CD4-positive, alpha-beta T cell treated with Interleukin-2 at 100 ng/mL for 4 hours (primary cell): ENCODE measurements around the gene BRD9.
"Not testable (repeated sequence)": the region's sequence is repeated elsewhere in the genome, so short reads cannot be mapped to it uniquely, and the experiment has no call there.

Experiments used
- DNase-seq: peaks from one replicate; pipeline ENCODE4 v3.0.0-alpha.2; 2020; ENCODE audit warnings: low spot score

Gene BRD9

DNA sequence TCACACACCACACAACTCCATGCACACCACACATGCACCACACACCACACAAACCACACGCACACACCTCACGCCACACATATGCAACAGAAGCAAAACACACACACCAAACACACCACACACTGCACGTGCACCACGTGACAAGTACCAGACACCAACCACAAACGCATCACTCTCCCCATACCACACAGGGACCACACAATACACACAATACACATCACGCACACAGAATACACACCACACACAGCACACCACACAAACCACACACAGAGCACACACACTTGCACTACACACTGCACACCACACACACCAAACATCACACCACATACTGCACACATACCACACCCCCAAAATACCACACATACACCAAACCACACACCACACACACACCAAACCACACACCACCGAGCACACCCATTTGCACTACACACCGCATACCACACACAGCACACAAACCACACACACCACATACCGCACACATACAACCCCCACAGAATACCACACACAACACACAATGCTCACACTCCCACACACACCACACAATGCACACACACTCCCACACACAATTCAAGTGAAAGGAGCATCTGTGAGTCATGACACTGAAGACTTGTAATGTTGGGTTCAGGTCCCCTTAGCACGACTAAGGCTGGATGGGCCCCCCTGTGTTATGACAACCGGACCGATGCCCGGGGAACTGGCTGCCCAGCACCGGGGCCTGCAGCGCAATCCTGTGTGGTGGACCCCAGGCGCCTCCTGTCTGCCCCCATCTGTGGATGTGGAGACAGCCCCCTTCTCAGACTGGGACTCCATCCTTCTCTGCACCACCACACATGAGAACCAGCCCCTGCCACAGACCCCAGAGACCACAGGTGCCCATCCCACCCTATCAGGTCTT is 35.8 kb downstream of the BRD9 start:
- no peak for DNase-seq

DNA sequence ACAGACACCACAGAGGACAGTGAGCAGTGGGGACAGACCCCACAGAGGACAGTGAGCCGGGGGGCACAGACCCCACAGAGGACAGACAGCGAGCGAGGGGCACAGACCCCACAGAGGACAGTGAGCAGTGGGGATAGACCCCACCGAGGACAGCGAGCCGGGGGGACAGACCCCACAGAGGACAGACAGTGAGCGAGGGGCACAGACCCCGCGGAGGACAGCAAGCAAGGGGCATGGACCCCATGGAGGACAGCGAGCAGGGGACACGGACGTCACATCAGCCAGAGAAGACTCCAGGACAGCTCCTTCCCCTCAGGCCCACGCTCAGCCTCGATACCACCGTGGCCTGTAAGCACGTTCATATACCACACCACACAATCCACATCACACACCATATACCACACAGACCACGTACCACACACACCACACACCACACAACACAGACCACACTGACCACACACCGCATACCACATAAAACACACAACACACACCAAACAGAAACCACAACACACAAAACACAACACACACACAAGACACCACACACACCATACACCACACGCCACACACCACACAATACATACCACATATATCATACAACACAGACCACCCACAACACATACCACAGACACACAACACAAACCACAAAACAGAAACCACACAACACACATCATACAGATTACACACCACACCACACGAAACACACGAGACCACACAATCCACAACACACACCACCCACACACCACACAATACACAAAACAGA is 36.6 kb downstream of the BRD9 start:
- no peak for DNase-seq

DNA sequence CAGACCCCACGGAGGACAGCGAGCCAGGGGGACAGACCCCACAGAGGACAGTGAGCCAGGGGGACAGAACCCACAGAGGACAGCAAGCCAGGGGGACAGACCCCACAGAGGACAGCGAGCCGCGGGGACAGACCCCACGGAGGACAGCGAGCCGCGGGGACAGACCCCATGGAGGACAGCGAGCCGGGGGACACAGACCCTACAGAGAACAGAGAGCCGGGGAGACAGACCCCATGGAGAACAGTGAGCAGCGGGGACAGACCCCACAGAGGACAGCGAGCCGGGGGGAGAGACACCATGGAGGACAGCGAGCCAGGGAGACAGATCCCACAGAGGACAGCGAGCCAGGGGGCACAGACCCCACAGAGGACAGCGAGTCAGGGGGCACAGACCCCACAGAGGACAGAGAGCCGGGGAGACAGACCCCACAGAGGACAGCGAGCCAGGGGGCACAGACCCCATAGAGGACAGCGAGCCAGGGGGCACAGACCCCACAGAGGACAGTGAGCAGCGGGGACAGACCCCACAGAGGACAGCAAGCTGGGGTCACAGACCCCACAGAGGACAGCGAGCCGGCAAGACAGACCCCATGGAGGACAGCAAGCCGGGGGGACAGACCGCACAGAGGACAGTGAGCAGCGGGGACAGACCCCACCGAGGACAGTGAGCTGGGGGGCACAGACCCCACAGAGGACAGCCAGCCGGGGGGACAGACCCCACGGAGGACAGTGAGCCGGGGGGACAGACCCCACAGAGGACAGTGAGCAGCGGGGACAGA is 37.4 kb downstream of the BRD9 start:
- no peak for DNase-seq

DNA sequence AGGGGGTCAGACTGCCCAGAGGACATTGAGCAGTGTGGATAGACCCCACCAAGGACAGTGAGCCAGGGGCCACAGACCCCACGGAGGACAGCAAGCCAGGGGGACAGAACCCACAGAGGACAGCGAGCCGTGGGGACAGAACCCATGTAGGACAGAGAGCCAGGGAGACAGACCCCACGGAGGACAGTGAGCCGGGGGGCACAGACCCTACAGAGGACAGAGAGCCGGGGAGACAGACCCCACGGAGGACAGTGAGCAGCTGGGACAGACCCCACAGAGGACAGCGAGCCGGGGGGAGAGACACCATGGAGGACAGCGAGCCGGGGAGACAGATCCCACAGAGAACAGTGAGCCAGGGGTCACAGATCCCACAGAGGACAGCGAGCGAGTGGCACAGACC is 38.4 kb downstream of the BRD9 start:
- no peak for DNase-seq

DNA sequence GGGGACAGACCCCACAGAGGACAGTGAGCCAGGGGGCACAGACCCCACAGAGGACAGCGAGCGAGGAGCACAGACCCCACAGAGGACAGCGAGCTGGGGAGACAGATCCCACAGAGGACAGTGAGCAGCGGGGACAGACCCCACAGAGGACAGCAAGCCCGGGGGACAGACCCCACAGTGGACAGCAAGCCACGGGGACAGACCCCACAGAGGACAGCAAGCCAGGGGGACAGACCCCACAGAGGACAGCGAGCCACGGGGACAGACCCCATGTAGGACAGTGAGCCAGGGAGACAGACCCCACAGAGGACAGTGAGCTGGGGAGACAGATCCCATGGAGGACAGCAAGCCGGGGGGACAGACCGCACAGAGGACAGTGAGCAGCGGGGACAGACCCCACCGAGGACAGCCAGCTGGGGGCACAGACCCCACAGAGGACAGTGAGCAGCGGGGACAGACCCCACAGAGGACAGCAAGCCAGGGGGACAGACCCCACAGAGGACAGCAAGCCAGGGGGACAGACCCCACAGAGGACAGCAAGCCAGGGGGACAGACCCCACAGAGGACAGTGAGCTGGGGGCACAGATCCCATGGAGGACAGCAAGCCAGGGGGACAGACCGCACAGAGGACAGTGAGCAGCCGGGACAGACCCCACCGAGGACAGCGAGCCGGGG is 39.0 kb downstream of the BRD9 start:
- not testable (repeated sequence) for DNase-seq

DNA sequence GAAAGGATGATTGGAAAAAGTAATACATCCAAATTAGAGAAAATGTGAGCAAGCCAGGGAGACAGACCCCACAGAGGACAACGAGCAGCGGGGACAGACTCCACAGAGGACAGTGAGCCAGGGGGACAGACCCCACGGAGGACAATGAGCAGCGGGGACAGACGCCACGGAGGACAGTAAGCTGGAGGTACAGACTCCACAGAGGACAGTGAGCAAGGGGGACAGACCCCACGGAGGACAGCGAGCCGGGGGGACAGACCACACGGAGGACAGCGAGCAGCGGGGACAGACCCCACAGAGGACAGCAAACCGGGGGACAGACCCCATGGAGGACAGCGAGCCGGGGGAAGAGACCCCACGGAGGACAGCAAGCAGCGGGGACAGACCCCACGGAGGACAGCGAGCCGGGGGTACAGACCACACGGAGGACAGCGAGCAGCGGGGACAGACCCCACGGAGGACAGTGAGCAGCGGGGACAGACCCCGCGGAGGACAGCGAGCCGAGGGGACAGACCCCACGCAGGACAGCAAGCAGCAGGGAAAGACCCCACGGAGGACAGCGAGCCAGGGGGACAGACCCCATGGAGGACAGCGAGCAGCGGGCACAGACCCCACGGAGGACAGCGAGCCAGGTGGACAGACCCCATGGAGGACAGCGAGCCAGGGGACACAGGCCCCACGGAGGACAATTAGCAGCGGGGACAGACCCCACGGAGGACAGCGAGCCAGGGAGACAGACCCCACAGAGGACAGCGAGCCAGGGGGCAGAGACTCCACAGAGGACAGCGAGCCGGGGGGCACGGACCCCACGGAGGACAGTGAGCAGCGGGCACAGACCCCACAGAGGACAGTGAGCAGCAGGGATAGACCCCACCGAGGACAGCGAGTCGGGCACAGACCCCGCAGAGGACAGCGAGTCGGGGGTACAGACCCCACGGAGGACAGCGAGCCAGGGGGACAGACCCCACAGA is 39.9 kb downstream of the BRD9 start:
- DNase-seq = no peak

DNA sequence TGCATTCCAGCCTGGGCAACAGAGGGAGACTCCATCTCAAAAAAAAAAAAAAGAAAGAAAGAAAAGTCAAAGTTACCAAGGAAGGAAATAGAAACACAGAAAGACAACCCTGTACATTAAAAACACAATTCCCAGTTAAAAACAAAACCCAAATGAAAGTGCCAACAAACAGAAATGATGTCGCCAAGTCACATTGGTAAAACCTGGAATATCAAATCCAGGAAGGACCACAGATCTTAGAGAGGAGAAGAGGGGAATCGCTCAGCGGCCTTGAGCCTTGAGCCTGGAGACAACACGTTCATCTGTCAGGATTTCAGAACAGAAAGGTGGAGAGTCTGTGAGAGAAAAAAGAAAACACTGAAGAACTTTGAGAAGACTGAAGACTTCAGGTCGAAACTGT is 40.6 kb downstream of the BRD9 start:
- no peak for DNase-seq

DNA sequence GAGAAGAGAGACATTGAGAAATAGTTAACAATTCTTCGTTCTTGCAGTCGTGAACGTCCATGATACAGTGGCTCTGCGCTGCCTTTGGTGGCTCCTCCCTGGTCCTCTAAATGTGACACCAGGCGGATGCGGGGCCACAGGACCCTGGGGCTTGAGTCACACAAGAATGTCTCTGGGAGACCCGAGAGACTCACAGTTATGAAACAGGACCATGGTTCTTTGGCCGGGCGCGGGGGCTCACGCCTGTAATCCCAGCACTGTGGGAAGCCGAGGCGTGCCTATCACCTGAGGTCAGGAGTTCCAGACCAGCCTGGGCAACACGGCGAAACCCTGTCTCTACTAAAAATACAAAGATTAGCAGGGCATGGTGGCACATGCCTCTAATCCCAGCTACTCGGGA is 41.0 kb downstream of the BRD9 start:
- DNase-seq = no peak

DNA sequence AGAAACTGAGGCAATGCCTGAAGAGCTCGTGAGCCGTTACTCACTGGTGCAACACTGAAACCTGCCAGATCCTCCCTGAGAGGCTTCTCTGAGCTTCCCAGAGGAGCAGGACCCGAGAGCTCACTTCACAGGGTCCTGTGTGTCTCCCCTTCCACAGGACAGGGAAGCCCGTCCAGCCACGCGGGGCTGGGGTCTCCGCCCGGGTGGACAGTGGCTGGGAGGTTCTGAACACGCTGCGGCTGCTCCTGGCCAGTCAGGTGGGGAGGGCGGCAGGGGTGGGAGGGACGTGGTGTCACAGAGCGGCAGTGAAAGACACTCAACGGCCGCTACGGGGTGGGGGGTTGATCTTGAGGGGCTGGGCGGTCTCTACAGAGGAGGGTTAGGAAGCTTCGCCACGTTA is 41.5 kb downstream of the BRD9 start:
- DNase-seq = no peak

DNA sequence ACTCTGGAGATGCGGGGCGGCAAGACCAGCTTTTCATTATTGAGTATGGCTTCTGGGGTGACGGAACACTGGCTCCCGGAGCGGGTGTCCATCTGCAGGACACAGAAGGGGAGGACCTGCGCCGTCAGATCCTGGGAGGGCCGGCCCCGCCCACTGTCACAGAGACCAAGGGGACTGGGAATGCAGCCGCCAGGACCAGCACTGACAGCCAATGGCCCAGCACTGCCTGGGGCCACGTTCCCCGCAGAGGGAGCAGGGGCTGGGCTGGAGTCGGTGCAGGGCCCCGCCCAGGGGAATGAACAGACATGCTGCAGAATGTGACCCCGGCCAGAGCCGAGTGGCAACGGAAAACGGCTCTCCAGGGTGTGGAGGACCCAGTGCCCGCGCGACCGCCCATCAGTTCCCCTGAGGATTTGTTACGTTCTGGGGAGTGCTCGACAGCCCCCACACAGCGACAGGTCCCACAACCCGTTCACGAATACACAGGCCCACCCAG is 42.0 kb downstream of the BRD9 start, which contains the start of gene ZDHHC11:
Gene ZDHHC11 (minus strand): TSS at position 476 of the 496 bp plus-strand sequence. CDS start 384 bp downstream, at position 92.
- no peak for DNase-seq

DNA sequence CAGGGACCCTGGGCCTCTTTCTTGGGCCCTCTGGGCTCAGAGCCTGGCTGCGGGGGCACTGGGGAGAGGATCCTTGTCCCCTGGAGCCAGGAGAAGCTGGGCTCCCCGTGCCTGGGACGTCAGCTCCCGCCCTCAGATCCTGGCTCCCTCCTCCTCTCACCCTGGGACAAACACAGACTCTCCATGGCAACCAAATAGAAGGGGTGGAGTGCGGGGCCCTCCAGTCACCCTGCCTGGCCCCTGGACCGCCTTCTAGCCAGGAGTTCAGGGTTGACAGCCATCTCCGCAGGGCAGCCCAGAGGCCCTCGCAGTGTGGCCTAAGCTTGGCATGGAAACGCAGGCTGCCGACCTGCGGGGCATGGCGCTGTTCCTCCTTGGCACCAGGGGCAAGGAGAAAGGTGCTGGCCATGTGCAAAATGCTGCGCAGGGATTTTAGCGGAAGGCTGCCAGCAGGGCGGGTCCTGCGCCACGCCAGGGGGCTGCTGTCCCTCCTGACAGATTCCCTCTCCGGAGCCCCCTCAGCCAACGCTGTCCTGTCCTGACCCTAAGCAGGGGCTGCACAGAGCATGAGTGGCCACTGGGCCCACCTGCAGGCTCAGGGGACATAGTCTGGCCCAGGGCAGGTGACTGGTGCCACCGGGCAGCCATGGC is 42.8 kb downstream of the BRD9 start:
- DNase-seq = peak; percentile 30

DNA sequence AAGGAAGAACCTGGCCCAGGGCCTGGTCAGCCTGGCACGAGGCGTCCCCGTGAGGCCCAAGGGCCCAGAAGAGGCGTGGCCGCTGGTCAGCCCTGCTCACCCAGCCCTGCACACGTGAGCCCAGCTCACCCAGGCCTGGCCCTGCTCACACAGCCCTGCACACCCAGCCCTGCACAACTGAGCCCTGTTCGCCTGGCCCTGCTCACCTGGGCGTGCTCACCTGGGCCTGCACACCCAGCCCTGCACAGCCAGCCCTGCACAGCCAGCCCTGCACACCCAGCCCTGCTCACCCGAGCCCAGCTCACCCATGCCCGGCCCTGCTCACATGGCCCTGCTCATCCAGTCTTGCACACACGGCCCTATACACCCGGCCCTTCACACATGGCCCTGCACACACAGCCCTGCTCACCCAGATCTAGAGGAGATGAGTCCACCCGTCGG is 43.9 kb downstream of the BRD9 start:
- no peak for DNase-seq

DNA sequence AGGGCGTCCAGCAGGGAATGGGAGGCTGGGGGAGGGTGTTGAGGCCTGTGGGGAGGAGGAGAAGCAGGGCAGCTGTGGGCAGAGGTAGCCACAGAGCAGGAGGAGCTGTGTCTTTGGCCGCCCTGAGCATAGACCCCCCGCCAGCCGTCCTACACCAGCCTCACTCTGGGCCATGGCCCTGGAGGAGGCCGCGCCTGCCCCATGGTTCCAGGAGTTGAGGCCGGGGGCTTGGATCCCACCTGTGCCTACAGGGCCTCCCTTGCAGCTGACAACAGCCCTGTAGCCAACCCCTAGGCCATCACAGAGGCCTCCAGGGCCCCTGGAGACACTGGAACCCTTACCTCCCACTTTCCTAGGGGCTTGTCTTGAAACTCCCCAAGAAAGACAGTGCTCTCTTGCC is 44.9 kb downstream of the BRD9 start:
- DNase-seq = not testable (repeated sequence)

DNA sequence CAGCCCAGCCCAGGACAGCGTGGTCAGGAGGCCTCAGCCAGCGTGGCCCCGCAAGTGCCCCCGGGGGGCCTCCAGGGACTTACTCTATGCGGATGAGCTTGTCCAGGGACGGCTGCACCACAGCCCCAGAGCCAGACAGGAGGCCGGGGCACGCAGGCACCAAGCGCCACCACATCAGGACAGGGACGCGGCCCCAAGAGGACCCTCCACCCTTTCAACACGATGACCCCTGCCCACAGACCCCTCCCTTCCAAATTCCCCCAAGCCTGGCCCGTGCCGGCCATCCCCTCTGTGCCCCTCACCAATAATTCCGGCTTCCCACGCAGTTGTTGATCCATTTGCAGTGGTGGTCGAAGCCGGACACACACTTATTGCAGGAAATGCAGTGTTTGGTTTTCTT is 45.4 kb downstream of the BRD9 start:
- not testable (repeated sequence) for DNase-seq

DNA sequence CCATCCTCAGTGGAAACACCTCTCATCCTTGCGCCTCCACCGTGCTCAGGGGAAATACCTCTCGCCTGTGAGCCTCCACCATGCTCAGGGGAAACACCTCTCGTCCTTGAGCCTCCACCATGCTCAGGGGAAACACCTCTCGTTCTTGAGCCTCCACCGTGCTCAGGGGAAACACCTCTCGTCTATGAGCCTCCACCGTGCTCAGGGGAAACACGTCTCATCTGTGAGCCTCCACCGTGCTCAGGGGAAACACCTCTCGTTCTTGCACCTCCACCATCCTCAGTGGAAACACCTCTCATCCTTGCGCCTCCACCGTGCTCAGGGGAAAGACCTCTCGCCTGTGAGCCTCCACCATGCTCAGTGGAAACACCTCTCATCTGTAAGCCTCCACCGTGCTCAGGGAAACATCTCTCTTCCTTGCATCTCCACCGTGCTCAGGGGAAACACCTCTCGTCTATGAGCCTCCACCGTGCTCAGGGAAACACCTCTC is 46.0 kb downstream of the BRD9 start:
- peak; percentile 19 for DNase-seq

DNA sequence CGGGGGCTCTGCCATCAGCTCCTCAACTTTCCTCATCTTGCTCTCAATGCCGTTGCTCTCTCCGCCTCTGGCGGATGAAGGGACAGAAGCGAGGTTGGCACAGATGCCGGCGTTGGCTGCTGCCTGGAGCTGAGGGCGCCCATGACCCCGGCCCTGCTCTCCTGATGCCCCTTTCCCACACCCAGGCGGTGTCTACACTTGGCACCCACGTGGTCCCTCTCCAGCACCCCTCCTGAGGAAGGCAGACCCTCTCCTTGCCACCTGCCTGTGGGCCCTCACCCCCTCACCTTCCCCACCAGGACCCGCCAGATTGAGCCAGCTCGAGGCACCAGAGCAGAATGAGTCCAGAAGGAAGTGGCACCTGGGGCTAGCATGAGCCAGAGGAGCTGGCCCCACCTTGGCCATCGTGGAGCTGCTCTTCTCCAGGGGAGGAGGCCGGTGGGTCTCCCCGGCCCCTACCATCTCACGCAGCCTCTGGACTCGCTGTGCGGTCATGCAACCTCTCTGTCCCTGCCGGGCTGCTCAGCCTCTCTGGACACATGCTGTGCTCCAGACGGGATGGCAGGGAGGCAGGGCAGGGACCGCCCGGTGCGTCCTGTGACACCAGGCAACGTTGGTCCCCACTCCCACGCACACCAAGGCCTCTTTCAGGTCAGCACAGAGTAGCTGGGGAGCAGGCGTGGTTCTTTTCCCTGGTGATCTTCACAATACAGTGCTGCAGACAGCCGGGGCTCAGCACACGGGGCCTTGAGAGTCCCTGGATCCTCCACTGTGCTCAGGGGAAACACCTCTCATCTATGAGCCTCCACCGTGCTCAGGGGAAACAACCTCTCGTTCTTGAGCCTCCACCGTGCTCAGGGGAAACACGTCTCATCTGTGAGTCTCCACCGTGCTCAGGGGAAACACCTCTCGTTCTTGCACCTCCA is 46.7 kb downstream of the BRD9 start:
- not testable (repeated sequence) for DNase-seq

DNA sequence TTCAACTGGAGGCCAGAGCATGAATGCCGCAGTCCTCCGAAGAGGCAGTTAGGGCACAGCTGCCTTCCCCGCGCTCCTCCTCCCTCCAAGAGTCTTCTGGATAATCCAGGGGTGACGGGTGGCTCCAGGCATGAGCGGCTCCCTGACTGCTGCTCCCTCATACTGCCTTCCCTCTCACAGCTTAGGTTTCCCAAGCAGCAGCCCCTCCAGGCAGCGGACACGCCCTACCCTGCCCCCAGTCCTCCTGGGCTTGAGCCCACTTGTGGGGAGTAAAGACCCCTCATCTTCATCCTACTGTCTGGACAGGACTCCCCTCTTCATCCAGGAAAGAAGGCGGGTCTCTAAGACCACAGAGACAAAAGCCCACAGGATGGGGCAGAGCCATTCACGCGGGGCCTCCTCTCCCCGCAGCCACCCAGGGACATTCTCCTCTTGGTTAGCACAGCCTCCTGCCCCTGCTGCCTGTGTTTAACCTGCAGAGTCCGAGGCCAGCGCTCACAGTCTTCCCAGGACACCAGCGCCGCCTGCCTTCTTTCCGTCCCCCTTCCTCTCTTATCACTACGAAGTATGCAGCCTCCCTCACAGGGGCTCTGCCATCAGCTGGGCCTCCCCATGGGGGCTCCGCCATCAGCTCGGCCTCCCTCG is 47.4 kb downstream of the BRD9 start:
- not testable (repeated sequence) for DNase-seq

DNA sequence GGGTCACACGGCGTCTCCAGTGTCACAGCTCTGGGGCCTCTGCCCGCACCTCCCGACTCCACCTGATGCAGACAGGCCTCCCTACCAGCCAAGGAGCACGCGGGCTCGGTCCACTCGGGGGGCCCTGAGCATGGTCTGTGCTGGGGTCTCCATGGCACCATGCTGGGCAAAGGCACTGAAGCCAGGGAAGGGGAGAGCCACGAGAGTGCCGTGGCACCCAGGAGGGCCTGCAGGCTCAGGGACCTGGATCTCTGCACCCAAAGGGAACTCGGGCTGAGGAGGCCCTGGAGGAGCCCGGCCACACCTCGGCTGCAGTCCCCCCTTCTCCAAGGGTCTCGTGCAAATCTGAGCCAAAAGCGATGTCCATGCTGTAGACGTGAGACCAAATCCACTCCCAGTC is 48.2 kb downstream of the BRD9 start:
- not testable (repeated sequence) for DNase-seq
